Osteoblast (primary cell): ENCODE measurements around the gene C12orf56. TPM values are rescaled to one million over a fixed set of nuclear protein-coding genes. Genes with fewer than 3 reads are reported as not detected.
"Not testable (repeated sequence)": the region's sequence is repeated elsewhere in the genome, so short reads cannot be mapped to it uniquely, and the experiment has no call there.

ENCODE experiments used
- DNase-seq: peaks from one replicate; pipeline ENCODE4 v3.0.0; 2011; ENCODE audit warnings: low spot score, mixed read lengths; ENCODE audit not compliant: insufficient read length; ENCODE audit errors: missing footprints
- H2AFZ ChIP-seq: 2 replicates; pipeline ENCODE4 v1.6.0; 2011; ENCODE audit warnings: mild to moderate bottlenecking, low read length
- H3K27ac ChIP-seq: 2 replicates; pipeline ENCODE4 v1.5.1; 2011; ENCODE audit warnings: mild to moderate bottlenecking, low read depth, low read length, moderate library complexity
- H3K27me3 ChIP-seq: 2 replicates; pipeline ENCODE4 v1.6.0; 2012; ENCODE audit warnings: mild to moderate bottlenecking, control low read depth, inconsistent platforms, low read length, moderate library complexity; ENCODE audit not compliant: insufficient read depth
- H3K36me3 ChIP-seq: 2 replicates; pipeline ENCODE4 v1.5.1; 2011; ENCODE audit warnings: mild to moderate bottlenecking, low read length, control low read depth, moderate library complexity; ENCODE audit not compliant: insufficient read depth
- H3K4me1 ChIP-seq: 2 replicates; pipeline ENCODE4 v1.5.1; 2011; ENCODE audit warnings: mild to moderate bottlenecking, low read length, control low read depth, moderate library complexity; ENCODE audit not compliant: insufficient read depth
- H3K4me2 ChIP-seq: 2 replicates; pipeline ENCODE4 v1.6.0; 2011; ENCODE audit warnings: mild to moderate bottlenecking, low read length; ENCODE audit not compliant: insufficient read depth
- H3K4me3 ChIP-seq: fragments of 200-600 bp; sonication (generic); 3 replicates; pipeline ENCODE4 v1.5.1; 2012; ENCODE audit warnings: mild to moderate bottlenecking, low read length, inconsistent platforms; ENCODE audit not compliant: insufficient read depth
- H3K79me2 ChIP-seq: 2 replicates; pipeline ENCODE4 v1.6.0; 2012; ENCODE audit warnings: mild to moderate bottlenecking, low read length, control low read depth, inconsistent platforms; ENCODE audit not compliant: insufficient read depth
- H3K9me3 ChIP-seq: 2 replicates; pipeline ENCODE4 v1.5.1; 2011; ENCODE audit warnings: low read depth, low read length, control low read depth
- H4K20me1 ChIP-seq: 2 replicates; pipeline ENCODE4 v1.6.0; 2012; ENCODE audit warnings: mild to moderate bottlenecking, low read length, control low read depth; ENCODE audit not compliant: insufficient read depth
- total RNA-seq: library from RNA; depleted of rRNA; stranded (reverse); fragments of >200 nt; gene quantifications from 2 replicates; pipeline ENCODE4 v1.2.3, GENCODE V29; 2012
- TF ChIP-seq, protein P1 (sequence below): IDR thresholded peaks from 2 replicates; pipeline ENCODE4 v1.5.1; 2011; ENCODE audit warnings: mild to moderate bottlenecking, low read depth, low read length, moderate library complexity; ENCODE audit errors: extremely low read depth

The C12orf56 gene
- total RNA-seq, 1 donor, result 0.36 TPM

DNA sequence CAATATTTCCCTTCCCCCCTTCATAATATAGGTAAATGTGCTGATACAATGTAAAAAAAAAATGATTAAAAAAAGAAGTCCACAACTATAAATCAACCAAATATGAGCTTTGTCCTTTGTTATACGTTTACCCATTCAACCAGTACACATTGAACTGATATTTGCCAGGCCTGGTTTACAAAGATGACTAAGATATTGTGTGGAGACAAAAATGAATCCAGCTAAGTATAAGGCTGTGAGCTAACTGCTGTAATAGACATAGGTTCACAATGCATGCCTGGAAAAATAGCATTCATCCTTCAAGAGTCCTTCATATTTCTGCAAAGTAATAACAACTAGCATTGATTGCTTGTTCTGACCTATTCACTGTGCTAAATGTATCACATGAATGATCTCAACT is 6.9 kb downstream of the C12orf56 start:
- Histone ChIP-seq H4K20me1 (no peaks in the 10 kb centered on the region), H3K4me2 (no peak overlapping the region), H3K36me3 (no peaks in the 10 kb centered on the region), H3K9me3 (no peaks in the 10 kb centered on the region), H2AFZ (peak overlapping the region; percentile 37), H3K79me2 (no peaks in the 10 kb centered on the region), H3K27ac (no peak overlapping the region), H3K27me3 (no peaks in the 10 kb centered on the region), H3K4me3 (no peak overlapping the region), H3K4me1 (peaks cover 12% of the 10 kb centered on the region)
- peak; percentile 51 for DNase-seq
- TF ChIP-seq, protein P1, sequence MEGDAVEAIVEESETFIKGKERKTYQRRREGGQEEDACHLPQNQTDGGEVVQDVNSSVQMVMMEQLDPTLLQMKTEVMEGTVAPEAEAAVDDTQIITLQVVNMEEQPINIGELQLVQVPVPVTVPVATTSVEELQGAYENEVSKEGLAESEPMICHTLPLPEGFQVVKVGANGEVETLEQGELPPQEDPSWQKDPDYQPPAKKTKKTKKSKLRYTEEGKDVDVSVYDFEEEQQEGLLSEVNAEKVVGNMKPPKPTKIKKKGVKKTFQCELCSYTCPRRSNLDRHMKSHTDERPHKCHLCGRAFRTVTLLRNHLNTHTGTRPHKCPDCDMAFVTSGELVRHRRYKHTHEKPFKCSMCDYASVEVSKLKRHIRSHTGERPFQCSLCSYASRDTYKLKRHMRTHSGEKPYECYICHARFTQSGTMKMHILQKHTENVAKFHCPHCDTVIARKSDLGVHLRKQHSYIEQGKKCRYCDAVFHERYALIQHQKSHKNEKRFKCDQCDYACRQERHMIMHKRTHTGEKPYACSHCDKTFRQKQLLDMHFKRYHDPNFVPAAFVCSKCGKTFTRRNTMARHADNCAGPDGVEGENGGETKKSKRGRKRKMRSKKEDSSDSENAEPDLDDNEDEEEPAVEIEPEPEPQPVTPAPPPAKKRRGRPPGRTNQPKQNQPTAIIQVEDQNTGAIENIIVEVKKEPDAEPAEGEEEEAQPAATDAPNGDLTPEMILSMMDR, result no peak

DNA sequence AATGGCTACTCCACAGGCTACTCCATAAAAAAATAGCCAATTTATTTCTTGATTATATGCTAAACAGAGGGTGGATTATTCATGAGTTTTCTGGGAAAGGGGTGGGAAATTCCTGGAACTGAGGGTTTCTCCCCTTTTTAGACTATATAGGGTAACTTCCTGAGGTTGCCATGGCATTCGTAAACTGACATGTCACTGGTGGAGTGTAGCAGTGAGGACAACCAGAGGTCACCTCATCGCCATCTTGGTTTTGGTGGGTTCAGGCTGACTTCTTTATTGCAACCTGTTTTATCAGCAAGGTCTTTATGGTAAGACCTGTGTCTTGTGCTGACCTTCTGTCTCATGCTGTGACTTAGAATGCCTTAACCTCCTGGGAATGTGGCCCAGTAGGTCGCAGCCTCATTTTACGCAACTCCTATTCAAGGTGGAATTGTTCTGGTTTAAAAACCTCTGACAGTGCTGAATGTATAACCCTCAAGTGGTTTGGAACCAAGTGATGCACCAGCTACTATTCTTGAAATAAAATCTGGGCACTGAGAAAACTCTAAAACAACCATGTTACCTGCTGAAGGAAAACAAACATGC is 27.7 kb downstream of the C12orf56 start:
- no peak for DNase-seq
- no peaks in the 10 kb centered on the region for H3K79me2 ChIP-seq
- H3K4me3 ChIP-seq, result no peak overlapping the region
- no peak overlapping the region for H2AFZ ChIP-seq
- no peak overlapping the region for H3K27ac ChIP-seq
- H3K9me3 ChIP-seq, result no peaks in the 10 kb centered on the region
- no peaks in the 10 kb centered on the region for H3K4me1 ChIP-seq
- no peaks in the 10 kb centered on the region for H3K36me3 ChIP-seq
- no peaks in the 10 kb centered on the region for H3K27me3 ChIP-seq
- no peaks in the 10 kb centered on the region for H4K20me1 ChIP-seq
- TF ChIP-seq, protein P1, result no peak
- H3K4me2 ChIP-seq, result no peak overlapping the region

DNA sequence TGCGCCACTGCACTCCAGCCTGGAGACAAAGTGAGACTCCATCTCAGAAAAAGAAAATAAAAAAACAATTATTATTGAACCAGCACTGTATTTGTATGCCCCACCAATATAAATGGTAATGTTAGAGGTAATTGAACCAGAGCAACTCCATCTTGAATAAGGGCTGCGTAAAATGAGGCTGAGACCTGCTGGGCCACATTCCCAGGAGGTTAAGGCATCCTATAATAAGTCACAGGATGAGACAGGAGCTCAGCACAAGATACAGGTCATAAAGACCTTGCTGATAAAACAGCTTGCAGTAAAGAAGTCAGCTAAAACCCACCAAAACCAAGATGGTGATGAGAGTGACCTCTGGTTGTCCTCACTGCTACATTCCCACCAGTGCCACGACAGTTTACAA is 29.4 kb downstream of the C12orf56 start:
- not testable (repeated sequence) for H2AFZ ChIP-seq, DNase-seq, H3K4me2 ChIP-seq

DNA sequence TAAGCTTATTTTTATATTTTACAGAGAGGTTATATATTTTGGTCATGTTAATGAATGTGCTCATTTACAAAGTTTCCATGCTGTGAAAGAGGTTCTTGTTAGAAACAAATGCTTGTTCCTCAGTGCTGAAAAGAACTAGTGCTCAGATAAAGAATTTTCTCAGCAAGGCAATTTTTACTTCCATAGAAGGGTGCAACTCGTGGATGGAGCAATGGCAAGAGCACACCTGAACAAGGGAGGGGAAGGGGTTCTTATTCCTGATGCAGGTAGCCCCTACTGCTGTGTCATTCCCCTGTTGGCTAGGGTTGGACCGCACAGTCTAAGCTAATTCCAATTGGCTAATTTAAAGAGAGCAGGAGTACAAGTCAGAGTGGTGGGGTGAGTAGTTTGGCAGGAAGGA is 34.3 kb downstream of the C12orf56 start:
- not testable (repeated sequence) for H3K4me3 ChIP-seq, H3K4me1 ChIP-seq, H3K79me2 ChIP-seq, H3K9me3 ChIP-seq, H3K36me3 ChIP-seq, H4K20me1 ChIP-seq, H3K4me2 ChIP-seq, H2AFZ ChIP-seq, H3K27me3 ChIP-seq, H3K27ac ChIP-seq, DNase-seq

More for the DNA sequence above, 29.4 kb downstream of the C12orf56 start:
- H3K27me3 ChIP-seq, H3K9me3 ChIP-seq, H3K4me3 ChIP-seq, H3K36me3 ChIP-seq, H3K4me1 ChIP-seq, H3K27ac ChIP-seq, H4K20me1 ChIP-seq, H3K79me2 ChIP-seq: not testable (repeated sequence)

DNA sequence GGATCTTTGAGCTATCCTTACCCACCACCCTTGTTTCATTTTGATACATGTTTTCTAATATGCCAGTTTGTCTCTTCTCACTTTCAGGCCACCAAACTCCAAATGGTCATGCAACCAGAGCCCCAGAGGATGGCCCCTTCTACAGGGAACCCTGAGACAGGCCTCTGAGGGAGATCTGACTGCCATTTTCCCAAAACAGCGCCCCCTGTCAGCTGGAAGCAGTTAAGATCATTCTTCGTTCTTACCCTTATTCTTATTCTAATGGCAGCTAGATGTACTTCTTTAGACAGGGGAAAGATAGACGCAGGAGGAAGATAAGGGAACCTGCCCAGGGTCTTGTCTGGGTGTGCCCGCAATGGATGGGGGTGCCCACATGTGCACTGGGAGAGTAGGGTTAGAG is 38.4 kb downstream of the C12orf56 start:
- H3K4me3 ChIP-seq, result no peak overlapping the region
- DNase-seq, result no peak
- no peaks in the 10 kb centered on the region for H4K20me1 ChIP-seq
- no peak overlapping the region for H2AFZ ChIP-seq
- no peaks in the 10 kb centered on the region for H3K79me2 ChIP-seq
- no peaks in the 10 kb centered on the region for H3K4me1 ChIP-seq
- TF ChIP-seq, protein P1, result no peak
- no peaks in the 10 kb centered on the region for H3K9me3 ChIP-seq
- H3K27ac ChIP-seq, result no peak overlapping the region
- H3K4me2 ChIP-seq, result no peak overlapping the region
- H3K36me3 ChIP-seq, result no peaks in the 10 kb centered on the region
- no peaks in the 10 kb centered on the region for H3K27me3 ChIP-seq
